ENCODE measurements around the gene KRTAP4-6.
"Not testable (repeated sequence)": the region's sequence is repeated elsewhere in the genome, so short reads cannot be mapped to it uniquely, and the experiment has no call there.

DNA sequence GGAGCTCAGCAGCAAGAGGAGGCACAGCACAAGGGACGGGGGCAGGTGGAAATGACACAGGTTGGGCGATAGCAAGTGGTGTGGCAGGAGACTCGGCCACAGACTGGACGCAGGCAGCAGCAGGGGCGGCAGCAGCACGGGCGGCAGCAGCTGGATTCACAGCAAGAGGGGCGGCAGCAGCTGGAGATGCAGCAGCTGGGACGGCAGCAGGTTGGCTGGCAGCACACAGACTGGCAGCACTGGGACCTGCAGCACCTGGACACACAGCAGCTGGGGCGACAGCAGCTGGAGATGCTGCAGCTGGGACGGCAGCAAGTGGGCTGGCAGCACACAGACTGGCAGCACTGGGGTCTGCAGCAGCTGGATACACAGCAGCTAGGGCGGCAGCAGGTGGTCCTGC is 479 bp downstream of the KRTAP4-6 start:
- TF ChIP-seq CTCF (IDR thresholded peaks at IDR 0.05; ENCODE audit: low read length); EZH2 (IDR thresholded peaks at IDR 0.05; ENCODE audit: borderline replicate concordance, low read length): not testable (repeated sequence)
